ENCODE measurements around the gene CD81. TPM values are rescaled to one million over a fixed set of nuclear protein-coding genes. Genes with fewer than 3 reads are reported as not detected.

The CD81 gene
- total RNA-seq, 1 experiment from 2014 or later = 237 TPM

GRCh38 chr11:2366733-2367132 is 10.4 kb upstream of the CD81 start:
- Mint-ChIP-seq H3K9me3 (peaks cover 3% of the 10 kb centered on the region; the same call in 1 of the 2 replicates), H3K36me3 (no peaks in the 10 kb centered on the region), H3K27me3 (ENCODE audit: low read depth) (peaks cover 5% of the 10 kb centered on the region), H3K27ac (no peak overlapping the region), H3K4me3 (no peak overlapping the region), H3K4me1 (no peaks in the 10 kb centered on the region)
- POLR2A ChIA-PET = no interaction called here
- TF ChIP-seq ELF4 (CRISPR knock-in tag; IDR thresholded peaks at IDR 0.05; ENCODE audit: low read depth) (no peak), SOX15 (CRISPR knock-in tag; IDR thresholded peaks at IDR 0.05) (no peak), GABPB1 (CRISPR knock-in tag; IDR thresholded peaks at IDR 0.05) (no peak), ZBTB43 (CRISPR knock-in tag; IDR thresholded peaks at IDR 0.05) (no peak), ZNF219 (CRISPR knock-in tag; IDR thresholded peaks at IDR 0.05; ENCODE audit: borderline replicate concordance) (no peak), SMAD3 (CRISPR knock-in tag; IDR thresholded peaks at IDR 0.05; ENCODE audit: borderline replicate concordance) (no peak), STAT6 (CRISPR knock-in tag; conservative IDR thresholded peaks at IDR 0.05; ENCODE audit: low read depth) (no peak)
- TF ChIP-seq, protein P1, sequence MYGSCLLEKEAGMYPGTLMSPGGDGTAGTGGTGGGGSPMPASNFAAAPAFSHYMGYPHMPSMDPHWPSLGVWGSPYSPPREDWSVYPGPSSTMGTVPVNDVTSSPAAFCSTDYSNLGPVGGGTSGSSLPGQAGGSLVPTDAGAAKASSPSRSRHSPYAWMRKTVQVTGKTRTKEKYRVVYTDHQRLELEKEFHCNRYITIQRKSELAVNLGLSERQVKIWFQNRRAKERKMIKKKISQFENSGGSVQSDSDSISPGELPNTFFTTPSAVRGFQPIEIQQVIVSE (CRISPR knock-in tag; IDR thresholded peaks at IDR 0.05; ENCODE audit: borderline replicate concordance) = no peak
- TF ChIP-seq, protein P2, sequence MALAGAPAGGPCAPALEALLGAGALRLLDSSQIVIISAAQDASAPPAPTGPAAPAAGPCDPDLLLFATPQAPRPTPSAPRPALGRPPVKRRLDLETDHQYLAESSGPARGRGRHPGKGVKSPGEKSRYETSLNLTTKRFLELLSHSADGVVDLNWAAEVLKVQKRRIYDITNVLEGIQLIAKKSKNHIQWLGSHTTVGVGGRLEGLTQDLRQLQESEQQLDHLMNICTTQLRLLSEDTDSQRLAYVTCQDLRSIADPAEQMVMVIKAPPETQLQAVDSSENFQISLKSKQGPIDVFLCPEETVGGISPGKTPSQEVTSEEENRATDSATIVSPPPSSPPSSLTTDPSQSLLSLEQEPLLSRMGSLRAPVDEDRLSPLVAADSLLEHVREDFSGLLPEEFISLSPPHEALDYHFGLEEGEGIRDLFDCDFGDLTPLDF (CRISPR knock-in tag; IDR thresholded peaks at IDR 0.05) = no peak
- DNase-seq (ENCODE audit: low spot score) (no peak), ATAC-seq (no peak)
- CTCF ChIA-PET = no interaction called here

DNA sequence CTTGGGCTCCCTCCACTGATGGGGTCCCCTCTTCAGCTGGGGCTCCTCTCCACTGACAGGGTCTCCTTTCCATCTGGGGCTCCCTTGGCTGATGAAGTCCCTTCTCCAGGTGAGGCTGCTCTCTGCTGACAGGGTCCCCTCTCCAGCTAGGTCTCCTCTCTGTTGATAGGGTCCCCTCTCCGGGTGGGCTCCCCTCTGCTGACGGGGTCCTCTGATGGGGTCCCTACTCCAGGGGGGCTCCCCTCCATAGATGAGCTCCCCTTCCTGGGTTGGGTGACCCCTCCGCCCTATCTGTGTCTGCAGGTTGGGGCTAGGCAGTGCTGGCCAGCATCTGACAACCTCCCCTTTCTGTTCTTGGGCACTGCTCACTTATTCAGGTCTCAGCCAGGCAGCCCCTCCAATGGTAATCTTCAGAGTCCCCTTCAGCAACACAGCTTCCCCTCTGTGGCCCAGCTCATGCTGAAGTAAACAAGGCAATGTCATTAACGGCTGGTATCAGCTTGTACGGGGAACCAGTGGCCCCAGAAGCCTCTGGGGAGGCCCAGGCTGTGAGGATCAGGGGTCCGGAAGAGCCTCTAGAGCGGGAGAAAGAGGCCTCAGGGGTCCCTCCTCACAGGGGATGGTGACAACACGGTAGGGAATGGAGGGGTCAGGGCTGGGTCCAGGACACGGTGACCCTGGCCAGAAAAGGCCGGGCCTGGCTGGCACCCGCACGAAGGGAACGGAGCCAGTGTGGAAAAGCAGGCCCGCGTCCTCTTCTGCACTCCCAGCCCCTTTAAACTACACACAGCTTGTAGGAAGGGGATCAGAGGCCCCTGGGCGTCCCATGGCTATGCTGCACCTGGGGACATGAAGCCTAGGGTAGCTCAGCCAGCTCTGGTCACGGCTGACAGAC is 9.6 kb upstream of the CD81 start:
- CTCF ChIA-PET = no interaction called here
- DNase-seq (ENCODE audit: low spot score) (no peak), ATAC-seq (no peak)
- no peak for TF ChIP-seq ATF1 (CRISPR knock-in tag; IDR thresholded peaks at IDR 0.05)
- no peak for TF ChIP-seq SP1 (CRISPR knock-in tag; conservative IDR thresholded peaks at IDR 0.05)
- TF ChIP-seq USF2 (CRISPR knock-in tag; IDR thresholded peaks at IDR 0.05) = no peak
- TF ChIP-seq, protein P3, sequence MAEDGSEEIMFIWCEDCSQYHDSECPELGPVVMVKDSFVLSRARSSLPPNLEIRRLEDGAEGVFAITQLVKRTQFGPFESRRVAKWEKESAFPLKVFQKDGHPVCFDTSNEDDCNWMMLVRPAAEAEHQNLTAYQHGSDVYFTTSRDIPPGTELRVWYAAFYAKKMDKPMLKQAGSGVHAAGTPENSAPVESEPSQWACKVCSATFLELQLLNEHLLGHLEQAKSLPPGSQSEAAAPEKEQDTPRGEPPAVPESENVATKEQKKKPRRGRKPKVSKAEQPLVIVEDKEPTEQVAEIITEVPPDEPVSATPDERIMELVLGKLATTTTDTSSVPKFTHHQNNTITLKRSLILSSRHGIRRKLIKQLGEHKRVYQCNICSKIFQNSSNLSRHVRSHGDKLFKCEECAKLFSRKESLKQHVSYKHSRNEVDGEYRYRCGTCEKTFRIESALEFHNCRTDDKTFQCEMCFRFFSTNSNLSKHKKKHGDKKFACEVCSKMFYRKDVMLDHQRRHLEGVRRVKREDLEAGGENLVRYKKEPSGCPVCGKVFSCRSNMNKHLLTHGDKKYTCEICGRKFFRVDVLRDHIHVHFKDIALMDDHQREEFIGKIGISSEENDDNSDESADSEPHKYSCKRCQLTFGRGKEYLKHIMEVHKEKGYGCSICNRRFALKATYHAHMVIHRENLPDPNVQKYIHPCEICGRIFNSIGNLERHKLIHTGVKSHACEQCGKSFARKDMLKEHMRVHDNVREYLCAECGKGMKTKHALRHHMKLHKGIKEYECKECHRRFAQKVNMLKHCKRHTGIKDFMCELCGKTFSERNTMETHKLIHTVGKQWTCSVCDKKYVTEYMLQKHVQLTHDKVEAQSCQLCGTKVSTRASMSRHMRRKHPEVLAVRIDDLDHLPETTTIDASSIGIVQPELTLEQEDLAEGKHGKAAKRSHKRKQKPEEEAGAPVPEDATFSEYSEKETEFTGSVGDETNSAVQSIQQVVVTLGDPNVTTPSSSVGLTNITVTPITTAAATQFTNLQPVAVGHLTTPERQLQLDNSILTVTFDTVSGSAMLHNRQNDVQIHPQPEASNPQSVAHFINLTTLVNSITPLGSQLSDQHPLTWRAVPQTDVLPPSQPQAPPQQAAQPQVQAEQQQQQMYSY (CRISPR knock-in tag; IDR thresholded peaks at IDR 0.05) = no peak
- TF ChIP-seq, protein P1 (CRISPR knock-in tag; IDR thresholded peaks at IDR 0.05; ENCODE audit: borderline replicate concordance) = no peak
- no peak for TF ChIP-seq NFYB (CRISPR knock-in tag; conservative IDR thresholded peaks at IDR 0.05; ENCODE audit: low read depth)
- TF ChIP-seq MLX (CRISPR knock-in tag; IDR thresholded peaks at IDR 0.05) = no peak
- TF ChIP-seq, protein P4, sequence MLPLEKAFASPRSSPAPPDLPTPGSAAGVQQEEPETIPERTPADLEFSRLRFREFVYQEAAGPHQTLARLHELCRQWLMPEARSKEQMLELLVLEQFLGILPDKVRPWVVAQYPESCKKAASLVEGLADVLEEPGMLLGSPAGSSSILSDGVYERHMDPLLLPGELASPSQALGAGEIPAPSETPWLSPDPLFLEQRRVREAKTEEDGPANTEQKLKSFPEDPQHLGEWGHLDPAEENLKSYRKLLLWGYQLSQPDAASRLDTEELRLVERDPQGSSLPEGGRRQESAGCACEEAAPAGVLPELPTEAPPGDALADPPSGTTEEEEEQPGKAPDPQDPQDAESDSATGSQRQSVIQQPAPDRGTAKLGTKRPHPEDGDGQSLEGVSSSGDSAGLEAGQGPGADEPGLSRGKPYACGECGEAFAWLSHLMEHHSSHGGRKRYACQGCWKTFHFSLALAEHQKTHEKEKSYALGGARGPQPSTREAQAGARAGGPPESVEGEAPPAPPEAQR (CRISPR knock-in tag; IDR thresholded peaks at IDR 0.05) = no peak
- TF ChIP-seq ZNF232 (CRISPR knock-in tag; IDR thresholded peaks at IDR 0.05) = no peak

More for the DNA sequence above, 9.6 kb upstream of the CD81 start:
- H3K27me3 Mint-ChIP-seq (ENCODE audit: low read depth) = peaks cover 5% of the 10 kb centered on the region
- POLR2A ChIA-PET = interaction anchor here (0.7 kb wide), 1 partner anchor 495 kb away, joined by 3 read pairs; no protein-coding TSS in a partner anchor
- H3K4me1 Mint-ChIP-seq = no peaks in the 10 kb centered on the region
- no peak overlapping the region for H3K4me3 Mint-ChIP-seq
- no peak overlapping the region for H3K27ac Mint-ChIP-seq
- H3K36me3 Mint-ChIP-seq = no peaks in the 10 kb centered on the region
- peaks cover 4% of the 10 kb centered on the region; the same call in 1 of the 2 replicates for H3K9me3 Mint-ChIP-seq

All from WTC11 (cell line).